H54 (cell line): ENCODE results near the gene NINL.
"Not testable (repeated sequence)": the region's sequence is repeated elsewhere in the genome, so short reads cannot be mapped to it uniquely, and the experiment has no call there.

ENCODE experiments used
- DNase-seq: peaks from one replicate; pipeline ENCODE4 v3.0.0; 2011; ENCODE audit warnings: low spot score, mixed read lengths; ENCODE audit not compliant: insufficient read length
- FAIRE-seq: peaks from 3 replicates; lab custom pipeline; 2011; peaks lifted over from hg19 to GRCh38; lab: Jason Lieb, UNC
- POLR2A ChIP-seq: IDR thresholded peaks from 2 replicates; pipeline ENCODE4 v1.6.1; 2011; ENCODE audit warnings: low read depth, mild to moderate bottlenecking, low read length

Gene NINL

GRCh38 chr20:25551413-25552215 is 33.7 kb downstream of the NINL start:
- no peak for FAIRE-seq
- no peak for TF ChIP-seq POLR2A
- DNase-seq: no peak

- not testable (repeated sequence) for FAIRE-seq, DNase-seq
Measured at GRCh38 chr20:25550645-25551337, 34.5 kb downstream of the NINL start.

GRCh38 chr20:25549843-25550477 is 35.4 kb downstream of the NINL start:
- FAIRE-seq (no peak), DNase-seq (no peak)
- TF ChIP-seq POLR2A: no peak

- no peak for DNase-seq
- FAIRE-seq: no peak
- TF ChIP-seq POLR2A: no peak
Measured at GRCh38 chr20:25549172-25549773, 36.1 kb downstream of the NINL start.

GRCh38 chr20:25548613-25549086 is 36.7 kb downstream of the NINL start:
- FAIRE-seq: no peak

GRCh38 chr20:25547999-25548398 is 37.3 kb downstream of the NINL start:
- TF ChIP-seq POLR2A: no peak
- DNase-seq: no peak
- no peak for FAIRE-seq

More at GRCh38 chr20:25548613-25549086, 36.7 kb downstream of the NINL start:
- TF ChIP-seq POLR2A: no peak
- DNase-seq: no peak

- TF ChIP-seq POLR2A: no peak
- FAIRE-seq (no peak), DNase-seq (no peak)
Measured at GRCh38 chr20:25547063-25547462, 38.3 kb downstream of the NINL start.

- FAIRE-seq (no peak), DNase-seq (no peak)
- TF ChIP-seq POLR2A: no peak
Measured at GRCh38 chr20:25546048-25546447, 39.3 kb downstream of the NINL start.

DNA sequence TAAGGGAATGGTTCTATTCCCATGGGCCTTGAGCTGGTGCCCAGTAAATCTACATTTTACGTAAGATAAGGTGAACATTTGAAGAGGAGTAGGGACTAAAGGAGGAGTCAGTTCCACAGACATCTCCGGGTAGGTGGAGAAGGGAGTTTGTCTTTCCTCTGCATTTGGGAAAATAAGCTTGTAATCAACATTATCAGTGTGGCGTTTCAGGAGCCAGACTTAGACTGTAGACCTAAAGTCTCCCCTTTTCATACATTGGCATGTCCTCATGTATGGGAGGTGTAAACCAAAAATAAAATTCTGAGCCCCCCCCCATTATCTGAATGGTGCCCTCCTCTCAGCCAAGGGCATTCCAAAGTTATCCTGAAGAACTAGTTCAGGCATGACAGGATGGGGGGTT is 40.2 kb downstream of the NINL start:
- DNase-seq: no peak
- TF ChIP-seq POLR2A: no peak
- FAIRE-seq: no peak

GRCh38 chr20:25544734-25545133 is 40.6 kb downstream of the NINL start:
- TF ChIP-seq POLR2A: no peak
- FAIRE-seq (no peak), DNase-seq (no peak)

- DNase-seq (no peak), FAIRE-seq (no peak)
- no peak for TF ChIP-seq POLR2A
Measured at GRCh38 chr20:25544311-25544710, 41.0 kb downstream of the NINL start.

GRCh38 chr20:25543068-25543467 is 42.3 kb downstream of the NINL start:
- no peak for TF ChIP-seq POLR2A
- FAIRE-seq (no peak), DNase-seq (no peak)

GRCh38 chr20:25541676-25542075 is 43.7 kb downstream of the NINL start:
- FAIRE-seq (no peak), DNase-seq (no peak)
- no peak for TF ChIP-seq POLR2A
